Esophagus (tissue), 2 donors: ENCODE measurements around the gene OR2C3. TPM values are rescaled to one million over a fixed set of nuclear protein-coding genes. Genes with fewer than 3 reads are reported as not detected.
"Not testable (repeated sequence)": the region's sequence is repeated elsewhere in the genome, so short reads cannot be mapped to it uniquely, and the experiment has no call there.

Experiments
- H3K27ac ChIP-seq, 2 donors: one replicate each; pipeline ENCODE4 v1.5.1; 2013; ENCODE audit warnings: low read depth in 2 of 2, mild to moderate bottlenecking in 2 of 2, inconsistent platforms in 1 of 2, low read length in 1 of 2, moderate library complexity in 1 of 2
- H3K27me3 ChIP-seq, 2 donors: one replicate each; pipeline ENCODE4 v1.6.1; 2013; ENCODE audit warnings: low read length in 2 of 2, control low read depth in 1 of 2, mild to moderate bottlenecking in 1 of 2; ENCODE audit not compliant: insufficient read depth in 2 of 2, control insufficient read depth in 1 of 2
- H3K36me3 ChIP-seq, 2 donors: one replicate each; pipeline ENCODE4 v1.6.1; 2013; ENCODE audit warnings: low read length in 1 of 2; ENCODE audit not compliant: control insufficient read depth in 2 of 2, insufficient read depth in 2 of 2
- H3K4me1 ChIP-seq, 2 donors: one replicate each; pipeline ENCODE4 v1.6.1; 2013; ENCODE audit warnings: low read length in 1 of 2; ENCODE audit not compliant: control insufficient read depth in 2 of 2, insufficient read depth in 2 of 2
- H3K4me3 ChIP-seq, 2 donors: one replicate each; pipeline ENCODE4 v1.5.1; 2013; ENCODE audit warnings: low read length in 2 of 2, mild to moderate bottlenecking in 2 of 2, low read depth in 1 of 2, moderate library complexity in 1 of 2
- H3K9me3 ChIP-seq, 2 donors: one replicate each; pipeline ENCODE4 v1.6.1; 2013; ENCODE audit warnings: mild to moderate bottlenecking in 2 of 2, low read depth in 1 of 2, low read length in 1 of 2, moderate library complexity in 1 of 2; ENCODE audit not compliant: control insufficient read depth in 2 of 2, insufficient read depth in 1 of 2
- WGBS, 2 donors: extraction: QIAGEN DNeasy Blood & Tissue Kit; methylation state at CpG; one replicate each; pipeline ENCODE4 v1.1.7; 2013; 5-methylcytosine and 5-hydroxymethylcytosine counted together
- polyA plus RNA-seq, 2 donors: library from polyadenylated mRNA; stranded (reverse); fragments of 200-250 nt; gene quantifications; one replicate each; pipeline ENCODE4 v1.2.3, GENCODE V29; 2013
- donor health status: healthy with polysubstance abuse.
- donor health status: Bipolar disorder and iron deficiency.

The OR2C3 gene
- polyA plus RNA-seq, 2 donors = not detected

DNA sequence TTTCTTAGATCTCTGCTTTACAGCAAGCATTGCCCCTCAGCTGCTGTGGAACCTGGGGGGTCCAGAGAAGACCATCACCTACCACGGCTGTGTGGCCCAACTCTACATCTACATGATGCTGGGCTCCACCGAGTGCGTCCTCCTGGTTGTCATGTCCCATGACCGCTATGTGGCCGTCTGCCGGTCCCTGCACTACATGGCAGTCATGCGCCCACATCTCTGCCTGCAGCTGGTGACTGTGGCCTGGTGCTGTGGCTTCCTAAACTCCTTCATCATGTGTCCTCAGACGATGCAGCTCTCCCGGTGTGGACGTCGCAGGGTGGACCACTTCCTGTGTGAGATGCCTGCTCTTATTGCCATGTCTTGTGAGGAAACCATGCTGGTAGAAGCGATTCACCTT, 44.9 kb downstream of the OR2C3 start:
- no peaks in the 10 kb centered on the region for H3K4me1 ChIP-seq
- no peak overlapping the region for H3K27ac ChIP-seq
- no peaks in the 10 kb centered on the region for H3K36me3 ChIP-seq
- no peaks in the 10 kb centered on the region for H3K9me3 ChIP-seq
- H3K4me3 ChIP-seq = no peak overlapping the region
- 84 to 87% methylated on average over 12 of the region's 12 CpGs for WGBS, 2 donors
- no peaks in the 10 kb centered on the region for H3K27me3 ChIP-seq

DNA sequence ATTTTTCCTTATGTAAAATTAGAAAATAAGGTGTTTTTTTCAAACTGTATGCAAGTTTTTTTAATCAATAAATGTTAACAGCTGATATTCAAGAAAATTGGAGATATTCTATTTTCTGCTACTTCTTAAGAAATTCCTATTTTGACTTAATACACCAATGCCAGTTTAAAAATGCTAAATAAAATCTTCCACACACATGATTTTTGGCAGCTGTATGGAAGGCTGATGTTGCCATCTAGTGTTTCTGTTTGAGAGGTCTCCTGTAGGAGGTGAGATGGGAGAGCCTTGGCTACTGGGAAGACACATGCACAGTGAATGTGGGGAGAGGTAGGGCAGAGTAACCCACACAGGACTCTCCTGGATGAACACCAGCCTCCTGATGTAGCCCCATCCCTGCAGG, 49.2 kb downstream of the OR2C3 start:
- Histone ChIP-seq H3K4me1 (no peaks in the 10 kb centered on the region), H3K9me3 (peaks cover 0 to 2% of the 10 kb centered on the region in 2 donors), H3K4me3 (no peak overlapping the region), H3K27ac (no peak overlapping the region), H3K36me3 (no peaks in the 10 kb centered on the region), H3K27me3 (no peaks in the 10 kb centered on the region)

DNA sequence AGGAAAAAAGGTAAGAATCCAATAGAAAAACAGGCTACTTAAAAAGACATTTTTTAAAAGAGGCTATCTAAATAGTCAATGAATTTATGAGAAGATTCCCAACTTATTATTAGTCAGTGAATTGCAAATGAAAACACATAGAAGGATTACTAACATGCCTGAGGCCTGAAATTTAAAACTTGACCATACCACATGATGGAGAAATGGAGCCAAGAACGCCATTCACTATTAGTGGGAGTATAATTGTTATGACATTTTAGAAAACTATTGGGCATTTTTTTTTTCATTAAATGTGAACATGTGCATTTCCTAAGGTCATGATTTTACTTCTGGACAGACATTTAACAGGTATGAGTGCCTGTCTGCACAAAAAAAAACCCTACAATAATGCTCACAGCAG, 53.5 kb downstream of the OR2C3 start:
- H3K4me1 ChIP-seq = no peaks in the 10 kb centered on the region
- H3K4me3 ChIP-seq = no peak overlapping the region
- H3K27ac ChIP-seq = no peak overlapping the region
- H3K9me3 ChIP-seq = peaks cover 0 to 2% of the 10 kb centered on the region in 2 donors
- 45 to 65% methylated on average over 1 of the region's 1 CpG for WGBS, 2 donors
- no peaks in the 10 kb centered on the region for H3K27me3 ChIP-seq
- no peaks in the 10 kb centered on the region for H3K36me3 ChIP-seq

DNA sequence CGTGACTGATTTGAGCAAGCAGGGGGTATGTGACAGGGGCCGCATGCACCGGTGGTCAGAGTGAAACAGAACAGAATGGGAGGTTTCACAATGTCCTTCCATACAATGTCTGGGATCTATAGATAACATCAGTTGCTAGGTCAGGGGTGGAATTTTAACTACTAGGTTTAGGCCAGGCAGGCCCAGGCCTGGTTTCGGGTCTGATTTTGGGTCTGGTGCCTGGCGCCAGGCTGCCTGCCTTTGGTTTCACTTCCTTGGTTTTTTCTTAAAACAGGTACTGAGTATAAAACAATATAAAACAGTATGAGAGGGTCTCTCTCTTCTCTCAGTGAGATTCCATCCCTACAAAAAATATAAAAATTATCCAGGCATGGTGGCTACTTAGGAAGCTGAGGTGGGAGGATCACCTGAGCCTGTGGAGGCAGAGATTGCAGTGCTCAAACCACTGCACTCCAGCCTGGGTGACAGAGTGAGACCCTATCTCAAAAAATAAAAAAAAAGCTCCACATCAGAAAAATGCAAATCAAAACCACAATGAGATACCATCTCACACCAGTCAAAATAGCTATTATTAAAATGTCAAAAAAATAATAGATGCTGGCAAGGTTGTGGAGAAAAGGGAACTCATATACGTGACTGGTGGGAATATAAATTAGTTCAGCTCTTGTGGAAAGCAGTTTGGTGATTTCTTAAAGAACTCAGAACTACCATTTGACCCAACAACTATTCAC, 59.7 kb downstream of the OR2C3 start:
- not testable (repeated sequence) for H3K36me3 ChIP-seq, H3K27me3 ChIP-seq, H3K9me3 ChIP-seq, H3K27ac ChIP-seq, H3K4me3 ChIP-seq, H3K4me1 ChIP-seq
- WGBS, 2 donors = 81 to 91% methylated on average over 6 of the region's 6 CpGs

DNA sequence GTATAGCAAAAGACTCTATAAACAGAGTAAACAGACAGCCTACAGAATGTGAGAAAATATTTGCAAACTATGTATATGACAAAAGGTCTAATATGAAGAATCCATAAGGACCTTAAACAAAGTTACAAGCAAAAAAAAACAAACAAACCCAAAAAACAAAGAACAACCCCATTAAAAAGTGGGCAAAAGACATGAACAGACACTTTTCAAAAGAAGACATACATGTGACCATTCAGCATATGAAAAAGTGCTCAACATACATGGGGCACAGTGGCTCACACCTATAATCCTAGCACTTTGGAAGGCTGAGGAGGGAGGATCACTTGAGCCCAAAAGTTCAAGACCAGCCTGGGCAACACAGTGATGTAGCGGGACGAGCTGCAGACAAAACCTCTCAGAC, 60.4 kb downstream of the OR2C3 start:
- Histone ChIP-seq H3K9me3 (peaks cover 0 to 5% of the 10 kb centered on the region in 2 donors), H3K36me3 (no peaks in the 10 kb centered on the region), H3K27ac (no peak overlapping the region), H3K4me1 (no peaks in the 10 kb centered on the region), H3K4me3 (no peak overlapping the region), H3K27me3 (no peaks in the 10 kb centered on the region)
- 89 to 94% methylated on average over 2 of the region's 2 CpGs for WGBS, 2 donors

Other genes with a start within 250 kb of the OR2C3 start
- 1 to 10 TPM; 3.7 to 3.8 TPM for gene ZNF496, start 204.6 kb downstream of the OR2C3 start, polyA plus RNA-seq
- under 1 TPM; 0.20 to 0.25 TPM for gene NLRP3, start 120.3 kb downstream of the OR2C3 start, polyA plus RNA-seq
- not detected for gene OR2B11, start 78.3 kb downstream of the OR2C3 start, polyA plus RNA-seq
- gene GCSAML, start 12.7 kb upstream of the OR2C3 start, polyA plus RNA-seq = under 1 TPM; 0.06 TPM
- not detected for gene OR2G2, start 51.9 kb upstream of the OR2C3 start, polyA plus RNA-seq
- not detected for gene OR2G3, start 69.1 kb upstream of the OR2C3 start, polyA plus RNA-seq
- gene OR13G1, start 143.3 kb upstream of the OR2C3 start, polyA plus RNA-seq = not detected
- not detected for gene OR6F1, start 180.2 kb upstream of the OR2C3 start, polyA plus RNA-seq
- not detected for gene OR14K1, start 202.2 kb upstream of the OR2C3 start, polyA plus RNA-seq
- gene OR14A2, start 211.7 kb upstream of the OR2C3 start, polyA plus RNA-seq = not detected
- not detected for gene OR1C1, start 224.1 kb upstream of the OR2C3 start, polyA plus RNA-seq